Right kidney (tissue), 1 donor: ENCODE results near the gene ARAF.

Experiments used
- DNase-seq: peaks from one replicate; pipeline ENCODE4 v3.0.0-alpha.2; 2016

The ARAF gene

GRCh38 chrX:47562615-47563243 lies 1.7 kb downstream of the ARAF start:
- no peak for DNase-seq

GRCh38 chrX:47563801-47564315 lies 2.9 kb downstream of the ARAF start:
- DNase-seq, result no peak

DNA sequence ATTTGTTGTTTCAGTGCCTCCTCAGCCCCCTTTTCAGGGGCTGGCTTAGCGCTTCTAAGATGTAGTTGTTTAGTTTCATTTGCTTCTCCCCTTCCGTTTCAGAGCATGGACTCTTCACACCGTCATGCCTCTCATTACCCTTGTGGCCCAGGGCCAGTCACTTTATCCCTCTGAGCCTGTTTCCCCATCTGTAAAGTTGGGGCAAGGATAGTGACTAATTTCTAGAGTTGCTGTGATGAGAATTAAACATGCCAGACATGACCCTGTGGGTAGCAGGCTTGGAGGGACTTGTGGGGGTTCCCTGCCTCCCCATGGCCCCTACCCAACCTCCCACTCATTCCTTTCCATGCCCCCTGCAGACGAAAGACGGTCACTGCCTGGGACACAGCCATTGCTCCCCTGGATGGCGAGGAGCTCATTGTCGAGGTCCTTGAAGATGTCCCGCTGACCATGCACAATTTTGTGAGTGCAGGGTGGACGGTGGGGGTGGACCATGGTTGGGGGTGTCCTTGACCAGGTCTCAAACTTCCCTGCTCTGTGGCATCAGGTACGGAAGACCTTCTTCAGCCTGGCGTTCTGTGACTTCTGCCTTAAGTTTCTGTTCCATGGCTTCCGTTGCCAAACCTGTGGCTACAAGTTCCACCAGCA lies 3.6 kb downstream of the ARAF start:
- no peak for DNase-seq

DNA sequence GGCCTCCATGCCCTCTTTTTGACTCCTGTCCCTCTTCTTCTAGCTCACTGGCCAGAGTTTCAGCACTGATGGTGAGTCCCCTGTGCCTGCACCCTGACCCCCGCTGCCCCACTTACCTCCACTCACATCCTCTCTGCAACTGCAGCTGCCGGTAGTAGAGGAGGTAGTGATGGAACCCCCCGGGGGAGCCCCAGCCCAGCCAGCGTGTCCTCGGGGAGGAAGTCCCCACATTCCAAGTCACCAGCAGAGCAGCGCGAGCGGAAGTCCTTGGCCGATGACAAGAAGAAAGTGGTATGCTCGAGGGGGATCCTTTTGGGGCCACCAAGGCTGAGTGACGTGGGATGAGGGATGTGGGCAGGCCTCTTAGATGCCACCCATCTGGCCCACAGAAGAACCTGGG lies 5.8 kb downstream of the ARAF start:
- DNase-seq, result no peak

- no peak for DNase-seq
Measured at GRCh38 chrX:47568656-47569295, 7.8 kb downstream of the ARAF start.

DNA sequence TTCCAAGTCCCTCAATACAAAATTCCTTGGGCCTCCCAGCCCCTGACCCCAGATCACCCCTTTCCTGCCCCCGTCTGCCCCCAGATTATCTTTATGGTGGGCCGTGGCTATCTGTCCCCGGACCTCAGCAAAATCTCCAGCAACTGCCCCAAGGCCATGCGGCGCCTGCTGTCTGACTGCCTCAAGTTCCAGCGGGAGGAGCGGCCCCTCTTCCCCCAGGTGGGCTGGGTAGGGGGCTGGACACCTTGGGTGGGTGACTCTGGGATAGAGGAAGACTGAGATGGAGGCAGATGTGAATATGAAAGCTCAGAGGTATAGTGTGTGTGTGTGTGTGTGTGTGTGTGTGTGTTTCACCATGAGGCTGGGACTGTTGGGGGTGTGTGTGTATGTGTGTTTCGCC lies 9.8 kb downstream of the ARAF start:
- DNase-seq, result no peak

DNA sequence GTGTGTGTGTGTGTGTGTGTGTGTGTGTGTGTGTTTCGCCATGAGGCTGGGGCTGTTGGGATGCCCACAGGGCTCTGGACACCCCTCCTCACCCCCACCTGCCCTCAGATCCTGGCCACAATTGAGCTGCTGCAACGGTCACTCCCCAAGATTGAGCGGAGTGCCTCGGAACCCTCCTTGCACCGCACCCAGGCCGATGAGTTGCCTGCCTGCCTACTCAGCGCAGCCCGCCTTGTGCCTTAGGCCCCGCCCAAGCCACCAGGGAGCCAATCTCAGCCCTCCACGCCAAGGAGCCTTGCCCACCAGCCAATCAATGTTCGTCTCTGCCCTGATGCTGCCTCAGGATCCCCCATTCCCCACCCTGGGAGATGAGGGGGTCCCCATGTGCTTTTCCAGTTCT lies 10.2 kb downstream of the ARAF start:
- no peak for DNase-seq

DNA sequence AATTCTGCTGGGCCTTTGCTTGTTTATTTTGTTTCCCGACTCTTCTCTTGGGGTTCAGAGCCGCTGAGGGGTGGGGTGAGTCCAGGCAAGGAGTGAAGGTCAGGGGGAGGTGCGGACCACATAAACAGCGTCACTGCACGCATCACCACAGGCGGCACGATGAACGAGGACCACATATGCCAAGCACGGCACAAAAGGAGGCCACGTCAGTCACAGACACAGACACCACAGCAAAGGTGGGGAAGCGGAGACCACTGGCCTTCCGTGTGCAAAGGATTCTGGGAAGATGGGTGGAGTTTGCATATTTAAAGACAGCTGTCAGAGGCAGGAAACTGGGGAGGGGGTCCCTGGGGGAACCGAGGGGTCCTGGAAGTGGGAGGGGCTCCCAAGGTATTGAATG lies 10.9 kb downstream of the ARAF start:
- DNase-seq, result no peak

GRCh38 chrX:47572773-47573340 lies 11.9 kb downstream of the ARAF start:
- DNase-seq, result no peak

DNA sequence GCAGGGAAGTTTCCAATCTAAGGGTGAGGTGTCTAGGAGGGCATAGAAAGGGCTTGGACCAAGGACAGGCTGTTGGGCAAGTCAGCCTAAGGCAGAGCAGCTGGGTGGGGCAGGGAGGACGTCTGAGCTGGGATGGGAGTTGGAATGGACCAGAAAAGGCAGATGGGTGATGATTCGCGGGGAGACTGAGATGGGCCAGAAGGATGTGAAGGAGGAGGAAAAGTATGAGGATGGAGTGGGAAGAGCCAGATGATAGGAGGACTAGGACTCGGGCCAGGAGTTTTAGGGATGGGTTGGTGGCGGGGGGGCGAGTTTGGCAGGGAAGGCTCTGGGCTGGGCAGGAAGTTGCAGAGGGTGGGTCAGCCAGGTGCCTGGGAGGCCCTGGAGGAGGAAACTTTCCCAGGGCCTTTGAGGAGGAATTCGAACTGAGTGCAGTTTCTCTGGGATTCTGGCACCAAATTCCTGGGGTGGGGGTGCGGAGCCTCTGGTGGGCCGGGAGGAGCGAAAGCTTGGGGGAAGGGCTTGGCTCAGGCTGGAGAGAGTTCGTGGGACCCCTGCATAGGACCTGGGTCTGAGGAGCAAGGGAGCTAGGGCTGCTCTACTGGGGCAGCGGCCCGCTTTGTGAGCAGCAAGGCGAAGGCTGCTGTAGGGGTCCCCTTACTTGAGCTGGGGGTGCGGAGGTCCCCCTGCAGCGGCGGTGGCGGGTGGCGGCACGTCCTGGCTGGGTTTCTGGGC lies 12.5 kb downstream of the ARAF start:
- peak; percentile 34 for DNase-seq

DNA sequence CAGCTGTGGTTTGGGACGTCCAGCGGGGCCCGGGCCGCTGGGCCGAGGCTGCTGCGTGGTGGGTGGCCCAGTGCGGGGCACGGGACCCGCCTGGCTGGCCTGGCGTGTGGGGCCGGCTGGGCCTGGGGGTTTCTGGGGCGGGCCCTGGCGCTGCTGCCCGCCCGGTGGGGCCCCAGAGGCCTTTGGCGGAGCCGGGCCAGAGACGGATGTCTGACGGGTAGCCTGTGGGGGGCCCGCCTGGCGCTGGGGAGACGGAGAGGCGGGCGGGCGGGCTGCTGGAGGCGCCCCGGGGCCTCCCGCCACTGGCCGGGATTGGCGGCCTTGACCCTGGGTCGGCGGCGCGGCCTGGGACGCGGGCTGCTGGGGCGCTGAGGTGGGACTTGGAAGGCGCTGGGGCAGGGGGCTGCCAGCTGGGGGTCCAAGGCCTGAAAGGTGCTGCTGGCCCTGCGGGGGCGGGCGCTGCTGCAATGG lies 13.1 kb downstream of the ARAF start:
- DNase-seq, result peak; percentile 69

GRCh38 chrX:47574547-47575301 lies 13.7 kb downstream of the ARAF start:
- DNase-seq, result no peak

DNA sequence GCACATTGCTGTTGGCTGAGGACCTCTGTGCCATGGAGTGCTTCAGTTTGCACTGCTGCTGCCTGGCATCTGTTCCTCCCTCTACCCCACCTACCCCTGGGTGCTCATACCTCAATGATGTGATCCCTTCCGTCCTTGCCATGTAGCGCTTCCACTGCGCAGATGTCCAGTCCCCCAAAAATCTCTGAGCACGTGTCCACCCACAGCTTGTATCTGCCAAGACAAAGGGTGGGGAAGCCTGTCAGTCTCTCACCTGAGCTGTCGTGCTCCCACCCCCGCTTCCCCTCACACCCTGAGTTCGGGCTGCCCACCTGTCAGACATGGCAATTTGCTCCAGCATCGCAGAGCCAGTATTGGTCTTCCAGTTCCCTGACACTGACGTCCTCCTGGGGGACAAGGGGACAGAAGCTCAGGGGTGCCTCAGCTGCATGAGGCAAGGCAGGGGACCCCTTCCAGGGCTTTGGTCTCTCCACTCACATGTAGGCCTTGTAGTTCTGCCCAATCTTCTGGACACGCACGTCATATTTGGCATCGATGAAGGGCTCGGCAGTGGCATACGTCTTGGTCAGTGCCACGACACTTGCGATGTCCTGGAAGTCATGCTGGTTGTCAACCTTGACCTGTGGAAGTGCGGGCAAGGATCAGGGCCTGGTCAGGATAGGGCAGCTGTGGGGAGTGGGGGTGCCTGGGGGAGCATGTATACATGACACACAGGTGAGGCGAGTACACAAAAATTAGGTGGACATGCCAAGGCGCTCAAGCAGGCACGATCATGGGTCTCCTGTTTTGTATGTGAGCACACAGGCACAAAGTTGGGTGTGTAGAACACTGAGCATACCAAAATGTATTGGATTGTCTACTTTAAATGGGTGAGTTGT lies 15.3 kb downstream of the ARAF start:
- DNase-seq, result no peak

DNA sequence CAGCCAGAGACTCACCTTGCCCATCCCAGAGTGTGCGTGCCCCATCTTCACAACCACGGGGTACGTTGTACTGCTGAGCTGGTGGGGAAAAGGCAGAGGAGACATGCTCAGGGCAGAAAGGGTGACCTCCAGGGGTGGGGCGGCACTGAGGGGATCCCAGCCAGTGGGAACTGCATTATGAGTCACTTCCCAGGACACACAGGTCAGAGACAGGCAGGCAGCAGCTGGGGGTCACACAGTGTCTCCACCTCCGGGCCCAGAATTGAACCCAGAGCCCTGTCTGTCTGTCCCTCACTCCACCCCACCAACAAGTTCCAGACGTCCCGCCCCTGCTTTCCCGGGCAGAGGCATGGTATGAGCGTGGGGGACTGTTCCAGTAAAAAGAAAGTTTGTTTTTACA lies 16.4 kb downstream of the ARAF start:
- no peak for DNase-seq

DNA sequence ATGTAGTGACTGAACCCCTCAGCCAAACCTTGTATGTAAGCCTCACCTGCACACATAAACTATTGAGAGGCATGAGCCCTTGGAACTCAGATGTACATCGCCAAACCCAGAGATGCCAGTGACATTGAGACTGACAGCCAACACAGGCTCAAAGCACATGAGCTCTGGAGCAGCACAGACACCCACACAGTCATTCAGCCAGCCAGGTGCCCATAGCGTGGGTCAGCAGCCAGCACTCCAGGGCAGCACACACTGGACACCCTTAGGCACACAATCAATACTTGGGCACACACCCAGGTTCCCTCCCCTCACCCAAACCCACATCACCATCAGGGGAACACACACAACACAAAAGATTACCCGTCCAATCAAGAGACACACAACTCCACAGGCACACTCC lies 16.9 kb downstream of the ARAF start:
- DNase-seq, result no peak

DNA sequence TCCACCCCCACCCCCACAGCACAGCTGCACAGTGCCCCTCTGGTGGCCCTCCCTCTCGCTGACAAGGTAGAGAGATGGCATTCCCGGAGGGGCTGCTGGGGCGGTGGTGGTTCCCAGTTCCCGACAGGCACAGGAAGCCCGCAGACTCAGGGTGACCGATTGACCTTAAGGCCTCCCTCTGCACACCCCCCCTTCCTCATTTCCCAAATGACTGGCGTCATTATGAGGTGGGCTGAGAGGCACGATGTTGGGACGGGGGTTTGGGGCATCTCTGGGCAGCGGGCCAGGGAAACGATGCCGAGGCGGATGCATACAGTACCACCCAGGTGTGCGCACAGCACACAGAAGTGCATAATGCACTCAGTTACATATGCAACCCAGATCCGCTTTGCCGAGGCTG lies 17.7 kb downstream of the ARAF start:
- DNase-seq, result no peak

DNA sequence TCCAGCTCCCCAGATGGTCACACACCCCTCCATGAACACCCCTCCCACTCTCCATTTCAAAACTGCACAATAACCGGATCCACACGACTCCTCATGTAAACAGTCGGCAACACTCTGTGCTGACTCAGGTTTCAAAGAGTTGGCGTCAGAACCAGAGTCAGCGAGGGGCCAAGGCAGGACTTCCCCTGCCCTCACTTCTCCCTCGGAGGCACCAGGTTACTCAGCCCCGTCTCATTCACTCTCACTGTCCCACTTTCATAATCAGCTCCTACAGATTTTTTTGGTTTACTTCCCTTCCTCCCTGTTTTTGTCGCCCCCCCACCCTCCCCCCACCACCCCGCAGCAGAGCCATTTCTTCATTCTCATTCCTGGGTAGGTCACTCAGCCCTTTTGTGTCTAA lies 18.5 kb downstream of the ARAF start:
- DNase-seq, result no peak

DNA sequence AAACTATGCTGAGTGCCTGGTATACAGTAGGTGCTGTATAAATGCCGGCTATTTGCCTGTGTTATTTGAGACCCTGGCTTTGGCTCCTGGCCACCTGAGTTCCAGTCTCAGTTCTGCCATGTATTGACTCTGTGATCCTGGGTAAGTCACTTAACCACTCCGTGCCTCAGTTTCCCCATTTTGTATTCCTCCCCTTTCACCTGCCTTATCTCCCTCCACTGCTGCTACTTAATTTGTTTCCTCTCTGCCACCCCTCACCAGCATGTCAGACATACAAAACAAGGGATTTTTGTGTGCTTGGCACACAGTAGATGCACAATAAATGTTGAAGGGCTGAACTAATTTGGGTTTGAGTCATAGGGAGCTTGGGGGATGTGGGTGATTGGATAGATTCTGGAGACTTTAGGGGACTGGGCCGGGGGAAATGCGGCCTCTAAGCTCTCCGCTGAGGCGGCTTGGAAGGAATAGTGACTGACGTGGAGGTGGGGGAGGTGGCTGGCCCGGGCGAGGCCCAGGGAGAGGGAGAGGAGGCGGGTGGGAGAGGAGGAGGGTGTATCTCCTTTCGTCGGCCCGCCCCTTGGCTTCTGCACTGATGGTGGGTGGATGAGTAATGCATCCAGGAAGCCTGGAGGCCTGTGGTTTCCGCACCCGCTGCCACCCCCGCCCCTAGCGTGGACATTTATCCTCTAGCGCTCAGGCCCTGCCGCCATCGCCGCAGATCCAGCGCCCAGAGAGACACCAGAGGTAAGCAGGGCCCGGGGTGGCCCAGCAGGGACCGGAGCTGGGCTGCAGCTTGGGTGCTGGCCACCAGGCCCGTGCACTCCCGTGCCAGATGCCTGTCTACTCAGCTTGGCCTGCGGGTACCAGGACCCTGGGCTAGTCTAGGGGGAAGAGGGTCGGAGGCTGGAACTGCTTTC lies 21.0 kb downstream of the ARAF start, which contains the start of gene TIMP1:
TIMP1 (plus strand) TSS at position 706 of the 917 bp plus-strand sequence. CDS start 980 bp downstream, outside the sequence.
- peak; percentile 66 for DNase-seq

GRCh38 chrX:47583240-47583861 lies 22.3 kb downstream of the ARAF start:
- DNase-seq, result no peak
